ENCODE data around the gene DERA. TPM values are rescaled to one million over a fixed set of nuclear protein-coding genes. Genes with fewer than 3 reads are reported as not detected.

Gene DERA
- total and polyA plus RNA-seq, 11 donors, result 19.0 to 44.3 (median 23.8) TPM

GRCh38 chr12:15982071-15982470, 70.9 kb downstream of the DERA start:
- ATAC-seq, result no peak
- Histone ChIP-seq H3K9me3 (no peaks in the 10 kb centered on the region), H3K27ac (no peak overlapping the region), H3K4me1 (peaks cover 0 to 45% (median 21%) of the 10 kb centered on the region in 12 donors), H3K36me3 (peaks cover 0 to 25% (median 3%) of the 10 kb centered on the region in 9 donors), H3K4me3 (no peak overlapping the region), H3K27me3 (no peaks in the 10 kb centered on the region)
- 52 to 75% (median 67%) methylated on average over 5 of the region's 5 CpGs for WGBS, 4 donors
- intact Hi-C loops (cut with DNase I), result loop anchor here in 3 of 10 donors (10.0 kb wide), 3 partner anchors 373 to 1663 kb away; no protein-coding TSS in a partner anchor
- TF ChIP-seq CTCF (IDR thresholded peaks at IDR 0.05) (no peak), POLR2A (IDR thresholded peaks at IDR 0.05) (no peak)
- DNase-seq, result no peak

GRCh38 chr12:15982471-15982870, 71.3 kb downstream of the DERA start:
- Histone ChIP-seq H3K36me3 (peaks cover 0 to 23% (median 0%) of the 10 kb centered on the region in 9 donors), H3K9me3 (no peaks in the 10 kb centered on the region), H3K27ac (no peak overlapping the region), H3K27me3 (no peaks in the 10 kb centered on the region), H3K4me3 (no peak overlapping the region), H3K4me1 (peaks cover 0 to 45% (median 21%) of the 10 kb centered on the region in 12 donors)
- WGBS, 4 donors, result 57 to 67% (median 66%) methylated on average over 3 of the region's 3 CpGs
- intact Hi-C loops (cut with DNase I), result loop anchor here in 3 of 10 donors (10.0 kb wide), 3 partner anchors 372 to 1662 kb away; no protein-coding TSS in a partner anchor
- DNase-seq (no peak), ATAC-seq (no peak)
- TF ChIP-seq CTCF (IDR thresholded peaks at IDR 0.05), result peak in 10 of 12 donors; percentile 19 to 60 (median 44)
- no peak for TF ChIP-seq POLR2A (IDR thresholded peaks at IDR 0.05)

- TF ChIP-seq POLR2A (IDR thresholded peaks at IDR 0.05) (no peak), CTCF (IDR thresholded peaks at IDR 0.05) (no peak)
- no peaks in the 10 kb centered on the region for H3K9me3 ChIP-seq
- peaks cover 0 to 27% (median 4%) of the 10 kb centered on the region in 9 donors for H3K36me3 ChIP-seq
- peak overlapping the region in 2 of 12 donors; percentile 11 to 17 for H3K27ac ChIP-seq
- ATAC-seq (no peak), DNase-seq (no peak)
- no peak overlapping the region for H3K4me3 ChIP-seq
- H3K27me3 ChIP-seq, result no peaks in the 10 kb centered on the region
- H3K4me1 ChIP-seq, result peaks cover 0 to 43% (median 20%) of the 10 kb centered on the region in 12 donors
- intact Hi-C loops (cut with DNase I), result loop anchor here in 3 of 10 donors (10.0 kb wide), 3 partner anchors 372 to 1662 kb away; no protein-coding TSS in a partner anchor
These were observed 71.8 kb downstream of the DERA start for GRCh38 chr12:15982921-15983320.

GRCh38 chr12:15984097-15984800, 73.1 kb downstream of the DERA start:
- WGBS, 4 donors, result 63 to 76% (median 70%) methylated on average over 6 of the region's 6 CpGs
- peaks cover 0 to 36% (median 12%) of the 10 kb centered on the region in 9 donors for H3K36me3 ChIP-seq
- TF ChIP-seq POLR2A (IDR thresholded peaks at IDR 0.05), result no peak
- no peak for DNase-seq
- ATAC-seq, result peak in 3 of 4 donors; percentile 38 to 59 (median 47)
- H3K9me3 ChIP-seq, result no peaks in the 10 kb centered on the region
- H3K27me3 ChIP-seq, result no peaks in the 10 kb centered on the region
- no peak overlapping the region for H3K27ac ChIP-seq
- peaks cover 0 to 30% (median 9%) of the 10 kb centered on the region in 12 donors for H3K4me1 ChIP-seq
- H3K4me3 ChIP-seq, result no peak overlapping the region
- intact Hi-C loops (cut with DNase I), result loop anchor here in 3 of 10 donors (10.0 kb wide), 3 partner anchors 371 to 1661 kb away; no protein-coding TSS in a partner anchor
